ENCODE data around the gene ZCCHC18.

Gene ZCCHC18

DNA sequence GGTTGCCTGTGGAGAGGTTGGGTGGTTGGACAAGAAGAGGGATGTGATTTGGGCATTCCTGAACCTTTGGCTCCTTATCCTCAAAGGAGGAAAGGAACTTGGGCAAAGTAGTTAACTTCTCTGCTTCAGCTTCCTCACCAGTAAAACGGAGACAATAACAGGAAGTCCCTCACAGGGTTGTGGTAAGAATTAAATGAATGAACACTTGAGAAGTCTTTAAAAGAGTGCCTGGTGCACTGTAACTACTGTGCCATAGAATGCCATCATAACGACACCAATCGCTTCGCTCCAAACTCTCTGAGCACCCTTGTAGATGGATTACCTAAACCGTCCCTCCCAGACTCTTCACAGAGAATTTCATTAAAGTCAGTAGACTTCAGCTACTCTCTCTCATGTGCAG, 10.5 kb downstream of the ZCCHC18 start:
- Histone ChIP-seq H3K4me2 (ENCODE audit: low read length) (no peak overlapping the region; the same call in 1 of the 2 replicates), H3K4me3 (ENCODE audit: low read depth, low read length, poor library complexity, severe bottlenecking) (no peak overlapping the region), H3F3A (ENCODE audit: insufficient read depth, low read length) (no peaks in the 10 kb centered on the region), H3K9ac (ENCODE audit: low read length) (no peak overlapping the region), H2AFZ (ENCODE audit: low read length) (no peak overlapping the region), H3K9me2 (ENCODE audit: low read depth, low read length) (no peaks in the 10 kb centered on the region), H3K79me2 (ENCODE audit: insufficient read depth, low read length) (no peaks in the 10 kb centered on the region), H3K9me3 (ENCODE audit: low read length) (no peaks in the 10 kb centered on the region), H3K27ac (ENCODE audit: low read depth, low read length, poor library complexity, severe bottlenecking) (no peak overlapping the region), H3K36me3 (ENCODE audit: insufficient read depth, low read length) (no peaks in the 10 kb centered on the region), H3K4me1 (ENCODE audit: insufficient read depth, low read length, severe bottlenecking) (peaks cover 9% of the 10 kb centered on the region), H4K20me1 (ENCODE audit: insufficient read depth, low read length) (no peaks in the 10 kb centered on the region), H3K27me3 (ENCODE audit: insufficient read depth, low read length) (no peaks in the 10 kb centered on the region)
- no peak for TF ChIP-seq EZH2 (IDR thresholded peaks at IDR 0.05; ENCODE audit: borderline replicate concordance, low read length)
- TF ChIP-seq, protein P1, sequence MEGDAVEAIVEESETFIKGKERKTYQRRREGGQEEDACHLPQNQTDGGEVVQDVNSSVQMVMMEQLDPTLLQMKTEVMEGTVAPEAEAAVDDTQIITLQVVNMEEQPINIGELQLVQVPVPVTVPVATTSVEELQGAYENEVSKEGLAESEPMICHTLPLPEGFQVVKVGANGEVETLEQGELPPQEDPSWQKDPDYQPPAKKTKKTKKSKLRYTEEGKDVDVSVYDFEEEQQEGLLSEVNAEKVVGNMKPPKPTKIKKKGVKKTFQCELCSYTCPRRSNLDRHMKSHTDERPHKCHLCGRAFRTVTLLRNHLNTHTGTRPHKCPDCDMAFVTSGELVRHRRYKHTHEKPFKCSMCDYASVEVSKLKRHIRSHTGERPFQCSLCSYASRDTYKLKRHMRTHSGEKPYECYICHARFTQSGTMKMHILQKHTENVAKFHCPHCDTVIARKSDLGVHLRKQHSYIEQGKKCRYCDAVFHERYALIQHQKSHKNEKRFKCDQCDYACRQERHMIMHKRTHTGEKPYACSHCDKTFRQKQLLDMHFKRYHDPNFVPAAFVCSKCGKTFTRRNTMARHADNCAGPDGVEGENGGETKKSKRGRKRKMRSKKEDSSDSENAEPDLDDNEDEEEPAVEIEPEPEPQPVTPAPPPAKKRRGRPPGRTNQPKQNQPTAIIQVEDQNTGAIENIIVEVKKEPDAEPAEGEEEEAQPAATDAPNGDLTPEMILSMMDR (IDR thresholded peaks at IDR 0.05; ENCODE audit: low read length) = no peak

DNA sequence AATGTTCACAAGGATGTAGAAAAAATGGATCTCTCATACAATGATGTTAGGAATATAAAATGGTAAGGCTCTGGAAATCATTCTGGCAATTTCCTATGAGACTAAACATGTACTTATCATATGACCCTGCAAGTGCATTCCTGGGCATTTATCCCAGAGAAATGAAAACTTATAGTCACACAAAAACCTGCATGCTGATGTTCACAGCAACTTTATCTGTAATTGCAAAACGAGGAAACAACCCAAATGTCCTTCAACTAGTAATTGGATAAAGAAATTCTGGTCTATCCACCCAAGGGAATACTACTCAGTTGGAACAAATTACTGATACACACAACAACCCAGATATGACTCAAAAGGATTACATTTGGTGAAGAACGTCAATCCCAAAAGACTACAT, 14.5 kb downstream of the ZCCHC18 start:
- no peaks in the 10 kb centered on the region for H3K27me3 ChIP-seq (ENCODE audit: insufficient read depth, low read length)
- no peaks in the 10 kb centered on the region for H3K79me2 ChIP-seq (ENCODE audit: insufficient read depth, low read length)
- H3K9me2 ChIP-seq (ENCODE audit: low read depth, low read length) = no peaks in the 10 kb centered on the region
- H3F3A ChIP-seq (ENCODE audit: insufficient read depth, low read length) = no peaks in the 10 kb centered on the region
- H3K4me2 ChIP-seq (ENCODE audit: low read length) = no peak overlapping the region
- no peak overlapping the region for H3K4me3 ChIP-seq (ENCODE audit: low read depth, low read length, poor library complexity, severe bottlenecking)
- TF ChIP-seq EZH2 (IDR thresholded peaks at IDR 0.05; ENCODE audit: borderline replicate concordance, low read length) = no peak
- TF ChIP-seq, protein P1 (IDR thresholded peaks at IDR 0.05; ENCODE audit: low read length) = no peak
- no peaks in the 10 kb centered on the region for H3K9me3 ChIP-seq (ENCODE audit: low read length)
- no peaks in the 10 kb centered on the region for H4K20me1 ChIP-seq (ENCODE audit: insufficient read depth, low read length)
- H3K9ac ChIP-seq (ENCODE audit: low read length) = no peak overlapping the region
- H3K36me3 ChIP-seq (ENCODE audit: insufficient read depth, low read length) = no peaks in the 10 kb centered on the region
- no peak overlapping the region for H2AFZ ChIP-seq (ENCODE audit: low read length)
- peaks cover 9% of the 10 kb centered on the region for H3K4me1 ChIP-seq (ENCODE audit: insufficient read depth, low read length, severe bottlenecking)
- no peak overlapping the region for H3K27ac ChIP-seq (ENCODE audit: low read depth, low read length, poor library complexity, severe bottlenecking)

DNA sequence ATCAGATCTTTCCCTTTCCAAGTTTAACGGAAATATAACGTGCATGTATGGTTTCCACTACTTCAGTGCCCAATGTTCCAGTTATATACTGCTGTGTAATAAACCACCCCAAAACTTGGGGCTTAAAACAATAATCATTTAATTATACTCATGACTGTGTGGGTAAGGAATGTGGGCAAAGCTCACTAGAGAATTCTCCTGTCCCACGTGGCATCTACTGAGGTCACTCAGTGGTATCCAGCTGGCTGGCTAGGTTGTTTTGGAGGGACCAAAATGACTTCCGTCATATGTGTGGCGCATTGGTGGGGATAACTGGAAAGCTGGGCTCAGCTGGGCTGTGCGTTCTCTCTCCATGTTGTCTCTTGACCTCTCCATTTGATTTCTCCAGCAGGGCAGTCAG, 18.5 kb downstream of the ZCCHC18 start:
- no peak overlapping the region for H3K9ac ChIP-seq (ENCODE audit: low read length)

More for the DNA sequence above, 18.5 kb downstream of the ZCCHC18 start:
- Histone ChIP-seq H3K27ac (ENCODE audit: low read depth, low read length, poor library complexity, severe bottlenecking) (no peak overlapping the region), H3K4me1 (ENCODE audit: insufficient read depth, low read length, severe bottlenecking) (no peaks in the 10 kb centered on the region), H3K9me2 (ENCODE audit: low read depth, low read length) (no peaks in the 10 kb centered on the region), H3K4me2 (ENCODE audit: low read length) (no peak overlapping the region), H3F3A (ENCODE audit: insufficient read depth, low read length) (no peaks in the 10 kb centered on the region), H3K27me3 (ENCODE audit: insufficient read depth, low read length) (no peaks in the 10 kb centered on the region), H2AFZ (ENCODE audit: low read length) (no peak overlapping the region), H3K79me2 (ENCODE audit: insufficient read depth, low read length) (no peaks in the 10 kb centered on the region), H4K20me1 (ENCODE audit: insufficient read depth, low read length) (no peaks in the 10 kb centered on the region), H3K9me3 (ENCODE audit: low read length) (no peaks in the 10 kb centered on the region), H3K36me3 (ENCODE audit: insufficient read depth, low read length) (no peaks in the 10 kb centered on the region), H3K4me3 (ENCODE audit: low read depth, low read length, poor library complexity, severe bottlenecking) (no peak overlapping the region)
- TF ChIP-seq, protein P1 (IDR thresholded peaks at IDR 0.05; ENCODE audit: low read length) = no peak
- TF ChIP-seq EZH2 (IDR thresholded peaks at IDR 0.05; ENCODE audit: borderline replicate concordance, low read length) = no peak

Measured in OCI-LY1 (cell line).